Measurements from ENCODE around the gene MYO19.
A peak's percentile ranks its signal among the peaks of the same experiment; 100 is the strongest.

The MYO19 gene

DNA sequence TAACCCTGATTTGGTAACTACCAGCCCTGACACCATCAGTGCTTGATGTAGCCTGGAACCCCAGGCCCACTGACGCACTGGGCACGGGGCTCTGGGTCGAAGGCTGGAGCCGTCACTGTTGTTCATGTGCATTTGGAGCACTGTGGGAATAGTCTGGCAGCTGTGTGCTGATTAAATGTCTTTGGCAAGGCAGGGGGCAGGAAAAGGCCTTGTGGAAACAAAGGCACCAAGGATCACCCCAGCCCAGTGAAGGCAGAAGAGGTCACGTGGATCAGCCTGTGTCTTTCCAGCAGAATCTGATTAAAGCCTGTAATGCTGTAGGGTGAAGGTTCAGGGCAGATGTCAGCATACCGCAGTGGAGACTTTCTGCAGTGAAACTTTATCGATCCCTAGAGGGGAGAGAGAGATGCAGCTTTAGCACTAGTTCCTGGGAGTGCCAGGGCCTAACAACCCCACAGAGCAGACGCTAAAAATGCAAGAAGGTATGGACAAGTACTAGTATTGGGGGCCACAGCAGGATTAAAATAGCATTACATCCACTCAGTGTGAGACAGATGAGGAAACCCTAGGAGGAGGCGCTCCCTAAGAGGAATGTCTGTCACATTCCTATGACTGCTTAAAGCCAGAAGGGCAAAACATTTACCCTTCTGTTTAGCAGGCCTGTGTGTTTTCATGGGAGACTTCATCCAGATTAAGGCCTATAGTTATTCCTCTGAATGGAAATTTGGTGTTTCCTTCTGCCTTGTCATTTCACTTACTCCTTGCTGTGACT, 38.5 kb downstream of the MYO19 start:
- ChIA-PET POLR2A (interaction anchor here (1.2 to 2.3 kb wide), 3 partner anchors 10 to 105 kb away, joined by 3 to 9 read pairs (median 3); partner anchors contain the start of genes GGNBP2, MRM1 and ZNHIT3), CTCF (interaction anchor here (2.1 kb wide), 1 partner anchor 347 kb away, joined by 9 read pairs; no protein-coding TSS in a partner anchor)
- H3K4me3 ChIP-seq (ENCODE audit: low read depth, low read length), result no peak overlapping the region
- H3K4me1 ChIP-seq (ENCODE audit: control insufficient read depth, insufficient read depth, low read length), result no peaks in the 10 kb centered on the region
- no peak overlapping the region for H3K27ac ChIP-seq (ENCODE audit: extremely low read depth, low read depth, low read length)
- TF ChIP-seq, protein P1, sequence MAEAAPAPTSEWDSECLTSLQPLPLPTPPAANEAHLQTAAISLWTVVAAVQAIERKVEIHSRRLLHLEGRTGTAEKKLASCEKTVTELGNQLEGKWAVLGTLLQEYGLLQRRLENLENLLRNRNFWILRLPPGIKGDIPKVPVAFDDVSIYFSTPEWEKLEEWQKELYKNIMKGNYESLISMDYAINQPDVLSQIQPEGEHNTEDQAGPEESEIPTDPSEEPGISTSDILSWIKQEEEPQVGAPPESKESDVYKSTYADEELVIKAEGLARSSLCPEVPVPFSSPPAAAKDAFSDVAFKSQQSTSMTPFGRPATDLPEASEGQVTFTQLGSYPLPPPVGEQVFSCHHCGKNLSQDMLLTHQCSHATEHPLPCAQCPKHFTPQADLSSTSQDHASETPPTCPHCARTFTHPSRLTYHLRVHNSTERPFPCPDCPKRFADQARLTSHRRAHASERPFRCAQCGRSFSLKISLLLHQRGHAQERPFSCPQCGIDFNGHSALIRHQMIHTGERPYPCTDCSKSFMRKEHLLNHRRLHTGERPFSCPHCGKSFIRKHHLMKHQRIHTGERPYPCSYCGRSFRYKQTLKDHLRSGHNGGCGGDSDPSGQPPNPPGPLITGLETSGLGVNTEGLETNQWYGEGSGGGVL (tag by site-specific recombination; IDR thresholded peaks at IDR 0.05), result no peak
- TF ChIP-seq ZBTB48 (tag by site-specific recombination; IDR thresholded peaks at IDR 0.05) (0 out of 2 replicates have a peak, but pooled peaks have one; percentile 25), ZBTB17 (tag by site-specific recombination; IDR thresholded peaks at IDR 0.05) (no peak), ZNF223 (tag by site-specific recombination; IDR thresholded peaks at IDR 0.05) (no peak), BCL11A (tag by site-specific recombination; IDR thresholded peaks at IDR 0.05; ENCODE audit: low read depth) (no peak)
- H3K9me3 ChIP-seq (ENCODE audit: control insufficient read depth, insufficient read depth, low read depth, low read length), result no peaks in the 10 kb centered on the region
- H3K36me3 ChIP-seq (ENCODE audit: control insufficient read depth in 2 of 2, insufficient read depth in 1 of 2, low read length in 2 of 2), result peaks cover 49 to 97% of the 10 kb centered on the region in 2 experiments

DNA sequence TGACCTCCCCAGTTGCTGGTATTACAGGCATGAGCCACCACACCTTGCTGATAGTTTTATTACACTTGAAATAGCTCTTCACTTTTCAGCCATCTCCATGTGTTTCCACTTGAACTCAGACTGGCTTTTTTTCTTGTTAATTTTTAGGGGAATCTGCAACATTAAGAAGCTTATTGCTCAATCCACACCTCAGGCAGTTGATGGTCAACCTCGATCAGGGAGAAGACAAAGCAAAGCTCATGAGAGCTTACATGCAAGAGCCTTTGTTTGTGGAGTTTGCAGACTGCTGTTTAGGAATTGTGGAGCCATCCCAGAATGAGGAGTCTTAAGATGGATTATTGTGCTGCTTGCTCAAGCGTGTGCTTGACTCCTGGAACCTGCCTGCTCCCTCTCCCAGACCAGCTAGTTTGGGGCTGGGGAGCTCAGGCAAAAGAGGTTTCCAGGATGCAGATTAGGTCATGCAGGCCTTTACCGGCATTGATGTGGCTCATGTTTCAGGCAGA, 39.5 kb downstream of the MYO19 start:
- no peak overlapping the region for H3K4me3 ChIP-seq (ENCODE audit: low read depth, low read length)
- ChIA-PET CTCF (interaction anchor here (2.1 to 2.2 kb wide), 2 partner anchors 12 to 346 kb away, joined by 9 to 11 read pairs; no protein-coding TSS in a partner anchor), POLR2A (interaction anchor here (1.2 to 2.3 kb wide), 4 partner anchors 9 to 106 kb away, joined by 3 to 9 read pairs (median 4); partner anchors contain the start of genes GGNBP2, MRM1 and ZNHIT3)
- no peak overlapping the region for H3K27ac ChIP-seq (ENCODE audit: extremely low read depth, low read depth, low read length)
- H3K4me1 ChIP-seq (ENCODE audit: control insufficient read depth, insufficient read depth, low read length), result no peaks in the 10 kb centered on the region
- no peaks in the 10 kb centered on the region for H3K9me3 ChIP-seq (ENCODE audit: control insufficient read depth, insufficient read depth, low read depth, low read length)
- TF ChIP-seq ZNF335 (tag by site-specific recombination; conservative IDR thresholded peaks at IDR 0.05) (peak; percentile 40), ZNF140 (tag by site-specific recombination; IDR thresholded peaks at IDR 0.05) (no peak), ZNF19 (tag by site-specific recombination; IDR thresholded peaks at IDR 0.05; ENCODE audit: low read depth) (no peak), ZNF510 (tag by site-specific recombination; IDR thresholded peaks at IDR 0.05; ENCODE audit: insufficient replicate concordance) (no peak), KLF8 (tag by site-specific recombination; IDR thresholded peaks at IDR 0.05) (no peak), ZNF558 (tag by site-specific recombination; IDR thresholded peaks at IDR 0.05) (no peak), ZBTB17 (tag by site-specific recombination; IDR thresholded peaks at IDR 0.05) (peak; percentile 21; the same call in 1 of the 2 replicates), ZNF830 (tag by site-specific recombination; IDR thresholded peaks at IDR 0.05; ENCODE audit: low read depth) (no peak), ZNF16 (tag by site-specific recombination; IDR thresholded peaks at IDR 0.05; ENCODE audit: low read depth) (no peak), BCL11A (tag by site-specific recombination; IDR thresholded peaks at IDR 0.05; ENCODE audit: low read depth) (no peak), ZNF549 (tag by site-specific recombination; IDR thresholded peaks at IDR 0.05) (no peak), SCRT2 (tag by site-specific recombination; IDR thresholded peaks at IDR 0.05) (no peak), ZNF600 (tag by site-specific recombination; IDR thresholded peaks at IDR 0.05) (peak; percentile 92), HOXC10 (CRISPR knock-in tag; IDR thresholded peaks at IDR 0.05) (no peak), ZNF596 (tag by site-specific recombination; IDR thresholded peaks at IDR 0.05) (no peak), ZNF530 (tag by site-specific recombination; IDR thresholded peaks at IDR 0.05; ENCODE audit: low read depth) (no peak)
- TF ChIP-seq, protein P2, sequence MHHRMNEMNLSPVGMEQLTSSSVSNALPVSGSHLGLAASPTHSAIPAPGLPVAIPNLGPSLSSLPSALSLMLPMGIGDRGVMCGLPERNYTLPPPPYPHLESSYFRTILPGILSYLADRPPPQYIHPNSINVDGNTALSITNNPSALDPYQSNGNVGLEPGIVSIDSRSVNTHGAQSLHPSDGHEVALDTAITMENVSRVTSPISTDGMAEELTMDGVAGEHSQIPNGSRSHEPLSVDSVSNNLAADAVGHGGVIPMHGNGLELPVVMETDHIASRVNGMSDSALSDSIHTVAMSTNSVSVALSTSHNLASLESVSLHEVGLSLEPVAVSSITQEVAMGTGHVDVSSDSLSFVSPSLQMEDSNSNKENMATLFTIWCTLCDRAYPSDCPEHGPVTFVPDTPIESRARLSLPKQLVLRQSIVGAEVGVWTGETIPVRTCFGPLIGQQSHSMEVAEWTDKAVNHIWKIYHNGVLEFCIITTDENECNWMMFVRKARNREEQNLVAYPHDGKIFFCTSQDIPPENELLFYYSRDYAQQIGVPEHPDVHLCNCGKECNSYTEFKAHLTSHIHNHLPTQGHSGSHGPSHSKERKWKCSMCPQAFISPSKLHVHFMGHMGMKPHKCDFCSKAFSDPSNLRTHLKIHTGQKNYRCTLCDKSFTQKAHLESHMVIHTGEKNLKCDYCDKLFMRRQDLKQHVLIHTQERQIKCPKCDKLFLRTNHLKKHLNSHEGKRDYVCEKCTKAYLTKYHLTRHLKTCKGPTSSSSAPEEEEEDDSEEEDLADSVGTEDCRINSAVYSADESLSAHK (tag by site-specific recombination; IDR thresholded peaks at IDR 0.05), result peak; percentile 49; the same call in 1 of the 2 replicates
- H3K36me3 ChIP-seq (ENCODE audit: control insufficient read depth in 2 of 2, insufficient read depth in 1 of 2, low read length in 2 of 2), result peaks cover 56 to 92% of the 10 kb centered on the region in 2 experiments

All from HEK293 (cell line).